ENCODE data around the gene SOBP.

DNA sequence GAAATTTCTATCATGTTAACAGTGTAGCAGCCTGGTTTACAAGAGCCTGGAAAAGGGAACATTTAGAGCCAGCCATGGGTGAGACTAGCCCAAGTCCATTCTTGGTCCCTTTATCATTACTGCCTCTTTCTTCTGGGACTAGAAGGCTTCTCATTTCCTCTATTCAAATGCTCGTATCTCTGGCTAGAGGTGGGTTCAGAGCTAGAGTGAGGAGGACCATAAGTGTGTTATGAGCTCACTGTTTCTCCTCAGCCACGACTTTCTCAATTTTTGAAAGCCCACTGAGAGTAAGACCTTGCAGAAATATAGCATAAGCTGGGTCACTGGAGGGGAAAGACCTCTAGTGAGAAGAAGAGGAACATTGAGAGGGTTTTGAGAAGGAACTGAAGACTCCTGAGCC is 100.0 kb downstream of the SOBP start:
- TF ChIP-seq ZNF274 (IDR thresholded peaks at IDR 0.05; ENCODE audit: low read depth, low read length) (no peak), YY1 (IDR thresholded peaks at IDR 0.05; ENCODE audit: insufficient read depth, insufficient read length) (no peak), SUZ12 (IDR thresholded peaks at IDR 0.05; ENCODE audit: extremely low read depth, insufficient read depth, insufficient read length) (no peak)
